A549 treated with RU486 at 1 μM for 4 hours (cell line): ENCODE measurements around the gene MAP6. TPM values are rescaled to one million over a fixed set of nuclear protein-coding genes. Genes with fewer than 3 reads are reported as not detected.

Experiments
- total RNA-seq: library from RNA; stranded (reverse); fragments of 200-300 nt; extraction: Qiagen RNA extraction; gene quantifications from 5 replicates; pipeline ENCODE4 v1.2.3, GENCODE V29; 2022; ENCODE audit warnings: low read depth

The MAP6 gene
- 1.5 to 2.0 TPM (median 1.7 TPM) in 5 replicates for total RNA-seq

GRCh38 chr11:75668451-75669297 is at the start of gene MAP6:
TSS of gene MAP6 (minus strand) at chr11:75669038. CDS start at chr11:75668369, 669 bp downstream.

DNA sequence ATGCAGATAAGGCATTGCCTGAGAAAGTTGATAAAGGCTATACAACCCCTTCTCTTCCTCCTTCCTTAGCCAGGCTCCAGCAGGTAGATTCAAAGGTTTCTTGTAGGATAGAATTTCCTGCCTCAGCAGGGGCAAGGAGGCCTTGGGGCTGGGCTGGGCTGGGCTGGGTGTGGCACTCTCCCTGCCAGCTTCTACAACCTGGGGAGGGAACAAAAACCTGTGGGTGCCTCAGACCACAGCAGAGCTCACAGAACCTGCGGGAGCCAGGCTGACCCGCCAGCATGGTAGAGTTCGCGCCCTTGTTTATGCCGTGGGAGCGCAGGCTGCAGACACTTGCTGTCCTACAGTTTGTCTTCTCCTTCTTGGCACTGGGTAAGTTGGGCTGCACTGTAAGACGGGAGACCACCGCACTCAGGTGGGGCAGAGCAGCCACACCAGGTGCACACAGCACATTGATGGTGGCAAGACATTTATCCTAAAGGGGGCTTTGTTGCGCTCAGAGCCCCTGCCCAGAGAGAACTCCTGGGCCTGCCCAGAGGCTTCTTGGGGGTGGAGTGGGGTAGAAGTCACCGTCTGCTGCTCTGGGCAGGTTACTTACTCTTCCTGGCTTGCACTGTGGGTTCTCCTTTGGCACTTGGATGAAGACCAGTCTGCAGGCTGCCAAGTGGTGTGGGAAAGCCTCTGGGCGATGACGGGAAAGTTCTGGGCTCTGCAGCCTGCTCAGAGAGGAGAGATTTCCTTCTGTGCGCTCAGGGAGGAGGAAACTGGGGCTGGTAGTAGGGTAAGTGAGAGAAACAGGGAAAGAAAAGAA is 49.0 kb upstream of the MAP6 start, which contains the start of gene MOGAT2:
MOGAT2 (plus strand) TSS at position 231 of the 811 bp plus-strand sequence; CDS start at position 282, 51 bp downstream.

DNA sequence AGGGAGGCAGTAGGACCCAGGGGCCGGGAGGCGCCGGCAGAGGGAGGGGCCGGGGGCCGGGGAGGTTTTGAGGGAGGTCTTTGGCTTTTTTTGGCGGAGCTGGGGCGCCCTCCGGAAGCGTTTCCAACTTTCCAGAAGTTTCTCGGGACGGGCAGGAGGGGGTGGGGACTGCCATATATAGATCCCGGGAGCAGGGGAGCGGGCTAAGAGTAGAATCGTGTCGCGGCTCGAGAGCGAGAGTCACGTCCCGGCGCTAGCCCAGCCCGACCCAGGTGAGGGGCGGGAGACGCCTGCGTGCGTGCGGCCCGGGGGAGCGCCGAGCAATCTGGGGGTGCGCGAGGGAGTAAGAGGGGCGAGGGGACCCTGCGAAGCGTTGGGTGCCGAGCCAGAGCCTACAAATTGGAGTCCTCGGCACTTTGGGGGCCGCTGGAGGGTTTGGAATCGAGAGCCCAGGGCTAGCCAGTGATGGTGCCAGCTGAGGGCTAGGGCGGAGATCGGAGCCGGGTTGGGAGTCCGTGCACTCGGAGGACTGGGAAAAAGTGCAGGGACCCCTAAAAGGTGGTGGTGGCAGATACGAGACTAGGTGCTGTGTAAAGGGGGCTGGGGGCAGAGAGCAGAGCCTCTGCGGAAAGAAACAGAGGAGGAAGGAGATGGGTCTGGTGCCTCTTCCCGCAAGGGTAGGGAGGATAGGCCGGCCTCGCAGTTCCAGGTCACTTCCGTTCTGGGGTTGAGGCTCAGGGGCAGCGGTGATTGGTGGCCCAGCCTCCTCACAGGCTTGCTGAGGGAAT is 106.6 kb downstream of the MAP6 start, which contains the start of gene SERPINH1:
SERPINH1 (plus strand) TSS at position 206 of the 788 bp plus-strand sequence. CDS start 4,097 bp downstream, outside the sequence.

Other genes with a start within 250 kb of the MAP6 start
- 0.51 to 1.3 TPM (median 1.1 TPM) in 5 replicates for gene KLHL35, start 235.8 kb downstream of the MAP6 start, total RNA-seq
- gene GDPD5, start 143.1 kb downstream of the MAP6 start, total RNA-seq, result 7.0 to 13.1 TPM (median 10.9 TPM) in 5 replicates
- gene SERPINH1, start 106.8 kb downstream of the MAP6 start, total RNA-seq, result 67.0 to 111 TPM (median 98.3 TPM) in 5 replicates
- gene MOGAT2, start 48.8 kb upstream of the MAP6 start, total RNA-seq, result not detected in 5 replicates
- gene DGAT2, start 99.7 kb upstream of the MAP6 start, total RNA-seq, result 1.7 to 3.2 TPM (median 2.3 TPM) in 5 replicates
- 9.6 to 12.5 TPM (median 10.0 TPM) in 5 replicates for gene UVRAG, start 146.2 kb upstream of the MAP6 start, total RNA-seq